ENCODE data around the gene ALOX12. TPM values are rescaled to one million over a fixed set of nuclear protein-coding genes. Genes with fewer than 3 reads are reported as not detected.
A peak's percentile ranks its signal among the peaks of the same experiment; 100 is the strongest.
"Not testable (repeated sequence)": the region's sequence is repeated elsewhere in the genome, so short reads cannot be mapped to it uniquely, and the experiment has no call there.

The ALOX12 gene, protein sequence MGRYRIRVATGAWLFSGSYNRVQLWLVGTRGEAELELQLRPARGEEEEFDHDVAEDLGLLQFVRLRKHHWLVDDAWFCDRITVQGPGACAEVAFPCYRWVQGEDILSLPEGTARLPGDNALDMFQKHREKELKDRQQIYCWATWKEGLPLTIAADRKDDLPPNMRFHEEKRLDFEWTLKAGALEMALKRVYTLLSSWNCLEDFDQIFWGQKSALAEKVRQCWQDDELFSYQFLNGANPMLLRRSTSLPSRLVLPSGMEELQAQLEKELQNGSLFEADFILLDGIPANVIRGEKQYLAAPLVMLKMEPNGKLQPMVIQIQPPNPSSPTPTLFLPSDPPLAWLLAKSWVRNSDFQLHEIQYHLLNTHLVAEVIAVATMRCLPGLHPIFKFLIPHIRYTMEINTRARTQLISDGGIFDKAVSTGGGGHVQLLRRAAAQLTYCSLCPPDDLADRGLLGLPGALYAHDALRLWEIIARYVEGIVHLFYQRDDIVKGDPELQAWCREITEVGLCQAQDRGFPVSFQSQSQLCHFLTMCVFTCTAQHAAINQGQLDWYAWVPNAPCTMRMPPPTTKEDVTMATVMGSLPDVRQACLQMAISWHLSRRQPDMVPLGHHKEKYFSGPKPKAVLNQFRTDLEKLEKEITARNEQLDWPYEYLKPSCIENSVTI
- total RNA-seq: not detected

DNA sequence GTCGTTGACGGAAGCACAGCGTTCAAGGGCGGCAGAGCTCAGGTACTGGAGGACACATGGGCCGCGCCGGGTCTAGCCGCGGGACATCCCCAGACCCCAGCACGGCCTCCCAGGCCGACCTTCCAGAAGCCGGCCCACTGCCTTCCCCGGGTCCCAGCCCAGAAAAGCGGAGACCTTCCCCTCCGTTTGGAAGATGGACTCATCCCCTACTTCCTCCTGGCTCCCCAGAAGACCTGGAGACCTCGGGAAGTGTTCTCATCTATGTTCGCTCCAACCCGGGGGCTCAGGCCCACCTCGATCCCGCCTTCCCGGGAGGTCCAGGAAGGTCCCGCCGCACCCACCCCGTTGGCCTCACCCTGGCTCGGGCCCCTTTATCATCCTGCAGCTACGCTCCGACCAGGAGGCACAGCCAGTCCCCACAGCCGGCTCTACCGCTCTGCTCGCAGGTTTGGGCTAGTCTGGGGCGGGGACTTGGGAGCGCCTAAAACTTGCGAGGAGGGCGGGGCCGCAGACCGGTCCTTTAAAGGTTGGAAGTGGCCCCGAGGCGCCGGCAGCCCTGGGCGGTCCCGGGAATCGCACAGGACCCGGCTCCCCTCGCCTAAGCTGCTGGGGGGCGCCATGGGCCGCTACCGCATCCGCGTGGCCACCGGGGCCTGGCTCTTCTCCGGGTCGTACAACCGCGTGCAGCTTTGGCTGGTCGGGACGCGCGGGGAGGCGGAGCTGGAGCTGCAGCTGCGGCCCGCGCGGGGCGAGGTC, at the start of gene ALOX12:
ALOX12 (plus strand) TSS at position 550 of the 756 bp plus-strand sequence; CDS start at position 619, 69 bp downstream.
- Mint-ChIP-seq H3K9me3 (no peaks in the 10 kb centered on the region), H3K27me3 (ENCODE audit: low read depth) (no peaks in the 10 kb centered on the region), H3K36me3 (ENCODE audit: low read depth) (peaks cover 12% of the 10 kb centered on the region), H3K4me1 (ENCODE audit: low read depth) (no peaks in the 10 kb centered on the region), H3K27ac (no peak within 1 kb of the TSS), H3K4me3 (no peak within 1 kb of the TSS)
- no peak for DNase-seq
- intact Hi-C loops (cut with micrococcal nuclease): no loop called here
- CTCF ChIA-PET: interaction anchor here (0.7 to 4.8 kb wide), 3 partner anchors 9 to 86 kb away, joined by 3 to 19 read pairs (median 5); no protein-coding TSS in a partner anchor

DNA sequence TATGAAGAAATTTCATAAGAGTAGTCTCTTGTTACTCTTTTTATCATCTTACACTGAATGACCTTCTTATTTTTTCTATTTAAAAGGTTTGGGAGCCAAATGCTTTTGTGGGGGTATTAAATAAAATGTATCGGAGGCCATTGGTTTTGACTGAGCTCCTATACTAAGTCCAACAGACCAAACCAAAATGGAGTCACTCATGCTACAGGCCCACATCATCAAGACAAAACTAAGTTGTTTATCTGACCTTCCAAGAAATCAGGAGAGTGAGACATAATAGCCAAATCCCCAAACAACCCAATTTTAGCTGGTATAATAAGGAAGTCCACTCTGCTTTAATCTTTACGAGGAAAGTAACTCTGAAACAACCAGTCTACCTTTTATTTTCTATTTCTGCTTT, 48.1 kb upstream of the ALOX12 start:
- H3K4me3 Mint-ChIP-seq: no peak overlapping the region
- CTCF ChIA-PET: interaction anchor here (0.9 kb wide), 1 partner anchor 33 kb away, joined by 3 read pairs; no protein-coding TSS in a partner anchor
- DNase-seq: no peak
- intact Hi-C loops (cut with micrococcal nuclease): no loop called here
- H3K36me3 Mint-ChIP-seq (ENCODE audit: low read depth): no peaks in the 10 kb centered on the region
- H3K27me3 Mint-ChIP-seq (ENCODE audit: low read depth): no peaks in the 10 kb centered on the region
- peaks cover 12% of the 10 kb centered on the region for H3K4me1 Mint-ChIP-seq (ENCODE audit: low read depth)
- no peak overlapping the region for H3K27ac Mint-ChIP-seq
- H3K9me3 Mint-ChIP-seq: no peaks in the 10 kb centered on the region

DNA sequence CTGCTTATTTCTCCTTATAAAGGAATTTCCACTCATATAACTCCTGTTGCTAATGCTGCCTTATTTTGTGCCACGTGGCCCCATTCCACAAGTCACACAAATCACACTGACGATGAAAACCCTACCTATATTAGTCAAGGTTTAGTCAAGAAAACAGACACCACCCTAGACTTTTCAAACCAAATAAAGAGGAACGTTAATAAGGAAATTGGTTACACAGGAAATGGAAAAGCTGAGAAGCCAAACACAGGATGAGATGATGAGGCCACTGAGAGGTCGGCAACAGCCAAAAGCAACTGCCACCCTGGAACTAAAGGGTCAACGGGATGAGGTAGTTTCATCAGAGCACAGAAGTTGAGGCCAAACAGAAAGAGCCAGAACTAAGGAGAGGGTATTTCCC, 47.3 kb upstream of the ALOX12 start:
- peaks cover 12% of the 10 kb centered on the region for H3K4me1 Mint-ChIP-seq (ENCODE audit: low read depth)
- no peaks in the 10 kb centered on the region for H3K9me3 Mint-ChIP-seq
- CTCF ChIA-PET: no interaction called here

DNA sequence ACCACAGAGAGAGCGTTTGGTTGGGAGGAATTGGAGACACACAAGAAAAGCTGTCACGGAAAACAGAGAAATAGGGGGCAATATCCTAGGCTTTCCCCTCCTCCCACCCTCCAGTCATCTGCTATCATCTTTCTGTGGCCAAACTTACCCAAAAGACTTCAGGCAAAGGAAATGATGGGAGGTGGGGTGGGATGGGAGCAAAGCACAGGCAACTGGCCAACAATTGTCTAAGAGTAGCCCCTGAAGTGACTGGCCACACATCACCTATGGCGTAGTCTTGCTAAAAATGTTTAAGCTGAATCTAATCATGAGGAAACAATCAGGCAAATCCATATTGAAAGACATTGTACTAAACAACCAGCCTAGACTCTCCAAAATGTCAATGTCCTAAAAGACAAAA, 46.9 kb upstream of the ALOX12 start:
- H3K4me3 Mint-ChIP-seq: no peak overlapping the region
- DNase-seq: no peak
- CTCF ChIA-PET: no interaction called here
- no peaks in the 10 kb centered on the region for H3K9me3 Mint-ChIP-seq
- peak overlapping the region; percentile 32 for H3K27ac Mint-ChIP-seq
- intact Hi-C loops (cut with micrococcal nuclease): no loop called here
- no peaks in the 10 kb centered on the region for H3K36me3 Mint-ChIP-seq (ENCODE audit: low read depth)
- peaks cover 12% of the 10 kb centered on the region for H3K4me1 Mint-ChIP-seq (ENCODE audit: low read depth)
- no peaks in the 10 kb centered on the region for H3K27me3 Mint-ChIP-seq (ENCODE audit: low read depth)

More for the DNA sequence above, 47.3 kb upstream of the ALOX12 start:
- no peaks in the 10 kb centered on the region for H3K27me3 Mint-ChIP-seq (ENCODE audit: low read depth)
- intact Hi-C loops (cut with micrococcal nuclease): no loop called here
- no peak overlapping the region for H3K4me3 Mint-ChIP-seq
- DNase-seq: peak; percentile 20
- H3K27ac Mint-ChIP-seq: peak overlapping the region; percentile 32
- H3K36me3 Mint-ChIP-seq (ENCODE audit: low read depth): no peaks in the 10 kb centered on the region

DNA sequence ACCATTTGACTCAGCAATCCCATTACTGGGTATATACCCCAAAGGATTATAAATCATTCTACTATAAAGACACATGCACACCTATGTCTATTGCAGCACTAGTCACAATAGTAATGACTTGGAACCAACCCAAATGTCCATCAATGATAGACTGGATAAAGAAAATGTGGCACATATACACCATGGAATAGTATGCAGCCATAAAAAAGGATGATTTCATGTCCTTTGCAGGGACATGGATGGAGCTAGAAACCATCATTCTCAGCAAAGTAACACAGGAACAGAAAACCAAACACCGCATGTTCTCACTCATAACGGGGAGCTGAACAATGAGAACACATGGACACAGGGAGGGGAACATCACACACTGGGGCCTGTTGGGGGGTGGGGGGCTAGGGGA, 44.9 kb upstream of the ALOX12 start:
- H3K4me1 Mint-ChIP-seq (ENCODE audit: low read depth): peaks cover 12% of the 10 kb centered on the region
- DNase-seq; H3K4me3 Mint-ChIP-seq; CTCF ChIA-PET; intact Hi-C loops (cut with micrococcal nuclease); H3K27me3 Mint-ChIP-seq (ENCODE audit: low read depth); H3K27ac Mint-ChIP-seq; H3K9me3 Mint-ChIP-seq; H3K36me3 Mint-ChIP-seq (ENCODE audit: low read depth): not testable (repeated sequence)

DNA sequence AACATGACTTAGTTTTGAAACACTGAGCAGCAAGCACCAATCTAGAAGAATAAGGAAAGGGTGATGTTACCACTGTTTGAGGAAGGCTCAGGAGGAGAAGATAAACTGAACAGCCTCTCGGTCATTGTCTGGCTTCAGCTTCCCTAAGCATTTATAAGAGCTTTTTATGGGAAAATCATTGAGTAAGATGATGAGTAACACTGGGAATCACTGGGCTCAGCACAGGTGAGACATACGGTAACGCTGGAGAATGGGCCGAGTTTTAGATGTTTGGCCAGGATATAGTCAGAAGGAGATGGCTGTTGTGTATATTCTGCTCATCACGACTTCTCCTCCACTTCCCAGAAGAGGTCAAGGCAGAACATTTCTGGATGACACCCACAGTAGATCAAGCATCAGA, 42.2 kb upstream of the ALOX12 start:
- intact Hi-C loops (cut with micrococcal nuclease): no loop called here
- no peaks in the 10 kb centered on the region for H3K36me3 Mint-ChIP-seq (ENCODE audit: low read depth)
- no peak for DNase-seq
- H3K27me3 Mint-ChIP-seq (ENCODE audit: low read depth): no peaks in the 10 kb centered on the region
- H3K4me1 Mint-ChIP-seq (ENCODE audit: low read depth): peaks cover 4% of the 10 kb centered on the region
- CTCF ChIA-PET: no interaction called here
- H3K4me3 Mint-ChIP-seq: no peak overlapping the region
- H3K9me3 Mint-ChIP-seq: no peaks in the 10 kb centered on the region
- H3K27ac Mint-ChIP-seq: no peak overlapping the region

DNA sequence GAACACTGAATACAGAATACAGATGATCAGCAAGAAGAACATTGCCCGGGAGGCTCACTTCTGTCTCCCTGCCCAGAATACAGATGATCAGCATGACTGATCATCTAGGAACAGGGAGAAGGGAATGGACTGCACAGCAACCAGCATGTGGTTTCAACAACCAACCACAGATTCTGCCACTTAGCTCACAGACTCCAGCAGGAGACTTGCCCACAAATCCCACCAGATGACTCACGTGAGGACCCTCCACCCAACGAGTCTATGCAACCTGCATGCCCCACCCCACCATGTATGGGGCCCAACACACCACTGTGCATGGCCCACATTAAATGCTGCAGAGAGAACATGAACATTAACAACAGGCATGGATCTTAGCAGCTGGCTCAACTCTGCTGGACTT, 36.1 kb upstream of the ALOX12 start:
- Mint-ChIP-seq H3K4me3 (no peak overlapping the region), H3K4me1 (ENCODE audit: low read depth) (no peaks in the 10 kb centered on the region), H3K27me3 (ENCODE audit: low read depth) (no peaks in the 10 kb centered on the region), H3K9me3 (no peaks in the 10 kb centered on the region), H3K36me3 (ENCODE audit: low read depth) (no peaks in the 10 kb centered on the region), H3K27ac (no peak overlapping the region)
- DNase-seq: no peak
- intact Hi-C loops (cut with micrococcal nuclease): no loop called here
- CTCF ChIA-PET: interaction anchor here (1.2 to 1.4 kb wide), 2 partner anchors 45 to 116 kb away, joined by 4 read pairs; no protein-coding TSS in a partner anchor

DNA sequence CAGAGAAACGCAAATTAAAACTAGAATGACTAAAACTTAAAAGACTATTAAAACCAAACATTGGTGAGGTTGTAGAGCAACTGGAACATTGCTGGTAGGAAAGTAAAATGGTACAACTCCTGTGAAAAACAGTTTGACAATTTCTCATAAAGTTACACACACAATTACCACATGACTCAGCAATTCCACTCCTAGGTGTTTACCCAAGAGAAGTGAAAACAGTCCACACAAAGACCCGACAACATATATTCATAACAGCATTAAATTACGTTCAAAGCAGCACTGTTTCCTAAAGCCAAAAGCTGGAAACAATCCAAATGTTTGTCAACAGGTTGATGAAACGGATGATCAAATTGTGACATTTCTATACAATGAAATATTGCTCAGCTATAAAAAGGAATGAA, 26.5 kb upstream of the ALOX12 start:
- Mint-ChIP-seq H3K36me3 (ENCODE audit: low read depth) (no peaks in the 10 kb centered on the region), H3K4me1 (ENCODE audit: low read depth) (peaks cover 13% of the 10 kb centered on the region), H3K27me3 (ENCODE audit: low read depth) (no peaks in the 10 kb centered on the region), H3K27ac (no peak overlapping the region), H3K4me3 (no peak overlapping the region), H3K9me3 (no peaks in the 10 kb centered on the region)
- intact Hi-C loops (cut with micrococcal nuclease): no loop called here
- CTCF ChIA-PET: interaction anchor here (0.7 to 1.6 kb wide), 4 partner anchors 29 to 198 kb away, joined by 3 to 5 read pairs (median 3); no protein-coding TSS in a partner anchor
- no peak for DNase-seq

DNA sequence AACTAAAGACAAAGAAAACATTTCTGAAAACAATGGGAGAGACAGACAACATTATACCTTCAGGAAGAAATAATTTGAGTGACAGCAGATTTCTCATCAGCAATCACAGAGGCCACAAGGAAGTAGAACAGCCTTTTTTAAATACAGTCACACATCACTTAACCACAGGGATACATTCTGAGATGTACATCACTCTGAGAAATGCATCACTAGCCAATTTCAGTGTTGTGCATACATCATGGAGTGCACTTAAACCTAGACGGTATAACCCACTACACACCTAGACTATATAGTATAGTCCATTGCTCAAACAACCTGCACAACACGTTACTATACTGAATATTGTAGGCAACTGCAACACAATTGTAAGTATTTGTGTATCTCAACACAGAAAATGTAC, 24.9 kb upstream of the ALOX12 start:
- CTCF ChIA-PET: interaction anchor here (1.6 kb wide), 1 partner anchor 33 kb away, joined by 5 read pairs; no protein-coding TSS in a partner anchor
- no peaks in the 10 kb centered on the region for H3K36me3 Mint-ChIP-seq (ENCODE audit: low read depth)
- H3K4me1 Mint-ChIP-seq (ENCODE audit: low read depth): peaks cover 13% of the 10 kb centered on the region
- H3K27me3 Mint-ChIP-seq (ENCODE audit: low read depth): no peaks in the 10 kb centered on the region
- DNase-seq: no peak
- H3K9me3 Mint-ChIP-seq: no peaks in the 10 kb centered on the region
- H3K4me3 Mint-ChIP-seq: no peak overlapping the region
- intact Hi-C loops (cut with micrococcal nuclease): no loop called here
- H3K27ac Mint-ChIP-seq: no peak overlapping the region

DNA sequence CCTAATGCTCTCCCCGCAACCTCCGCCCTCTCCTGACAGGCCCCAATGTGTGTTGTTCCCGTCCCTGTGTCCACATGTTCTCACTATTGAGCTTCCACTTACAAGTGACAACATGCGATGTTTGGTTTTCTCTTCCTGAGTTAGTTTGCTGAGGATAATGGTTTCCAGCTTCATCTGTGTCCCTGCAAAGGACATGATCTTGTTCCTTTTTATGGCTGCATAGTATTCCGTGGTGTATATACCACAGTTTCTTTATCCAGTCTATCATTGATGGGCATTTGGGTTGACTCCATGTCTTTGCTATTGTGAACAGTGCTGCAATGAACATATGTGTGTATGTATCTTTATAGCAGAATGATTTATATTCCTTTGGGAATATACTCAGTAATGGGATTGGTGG, 16.4 kb upstream of the ALOX12 start:
- intact Hi-C loops (cut with micrococcal nuclease); H3K36me3 Mint-ChIP-seq (ENCODE audit: low read depth); H3K27ac Mint-ChIP-seq; H3K4me3 Mint-ChIP-seq; H3K4me1 Mint-ChIP-seq (ENCODE audit: low read depth); H3K9me3 Mint-ChIP-seq; H3K27me3 Mint-ChIP-seq (ENCODE audit: low read depth); DNase-seq; CTCF ChIA-PET: not testable (repeated sequence)

DNA sequence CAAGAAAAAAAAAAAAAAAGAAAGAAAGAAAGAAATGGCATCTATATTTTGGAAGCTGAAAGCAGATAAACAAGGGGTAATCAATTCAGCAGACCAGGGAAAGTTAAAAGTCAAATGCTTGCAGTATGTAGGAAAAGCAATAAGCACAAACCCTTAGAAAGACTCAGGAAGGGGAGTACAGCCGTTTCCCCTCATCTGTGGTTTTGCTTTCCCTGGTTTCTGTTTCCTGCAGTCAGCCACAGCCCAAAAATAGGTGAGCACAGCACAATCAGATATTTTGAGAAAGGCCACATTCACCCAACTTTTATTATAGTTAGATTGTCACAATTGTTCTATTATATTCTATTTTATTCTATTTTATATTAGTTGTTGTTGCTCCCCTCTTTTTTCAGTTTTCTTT, 14.4 kb upstream of the ALOX12 start:
- Mint-ChIP-seq H3K4me1 (ENCODE audit: low read depth) (peaks cover 7% of the 10 kb centered on the region), H3K27me3 (ENCODE audit: low read depth) (no peaks in the 10 kb centered on the region), H3K9me3 (no peaks in the 10 kb centered on the region), H3K36me3 (ENCODE audit: low read depth) (no peaks in the 10 kb centered on the region), H3K27ac (no peak overlapping the region), H3K4me3 (no peak overlapping the region)
- CTCF ChIA-PET: interaction anchor here (1.1 to 1.3 kb wide), 2 partner anchors 23 to 34 kb away, joined by 3 to 4 read pairs; no protein-coding TSS in a partner anchor
- DNase-seq: no peak
- intact Hi-C loops (cut with micrococcal nuclease): no loop called here

DNA sequence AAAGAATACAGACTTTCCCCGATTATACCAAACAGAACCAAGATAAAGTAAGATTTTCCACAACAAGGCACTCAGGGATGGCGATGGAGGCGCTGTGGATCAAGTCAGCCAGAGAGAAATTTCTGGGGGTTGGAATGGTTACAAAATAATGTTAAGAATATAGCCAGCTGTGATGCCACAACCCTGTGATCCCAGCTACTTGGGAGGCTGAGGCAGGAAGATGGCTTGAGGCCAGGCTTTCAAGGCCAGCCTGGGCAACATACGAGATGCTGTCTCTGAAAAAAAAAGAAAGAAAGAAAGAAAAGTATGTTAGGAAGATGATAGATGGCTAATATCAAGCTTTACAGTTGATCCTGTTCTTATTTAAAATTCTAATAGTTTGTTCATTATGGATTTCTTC, 10.6 kb upstream of the ALOX12 start:
- no peak for DNase-seq
- H3K27ac Mint-ChIP-seq: no peak overlapping the region
- H3K9me3 Mint-ChIP-seq: no peaks in the 10 kb centered on the region
- H3K27me3 Mint-ChIP-seq (ENCODE audit: low read depth): no peaks in the 10 kb centered on the region
- intact Hi-C loops (cut with micrococcal nuclease): no loop called here
- H3K4me3 Mint-ChIP-seq: no peak overlapping the region
- H3K4me1 Mint-ChIP-seq (ENCODE audit: low read depth): peaks cover 7% of the 10 kb centered on the region
- CTCF ChIA-PET: interaction anchor here (0.7 to 1.6 kb wide), 5 partner anchors 17 to 74 kb away, joined by 3 to 5 read pairs (median 4); no protein-coding TSS in a partner anchor
- no peaks in the 10 kb centered on the region for H3K36me3 Mint-ChIP-seq (ENCODE audit: low read depth)
